Gastroesophageal sphincter (tissue), 2 donors: Measurements from ENCODE around the gene MAML2.

Experiments used
- POLR2A ChIP-seq, 2 donors: fragments of 450-650 bp; IDR thresholded peaks; one replicate each; pipeline ENCODE4 v1.6.1; 2017; ENCODE audit warnings: antibody characterized with exemption in 2 of 2, mild to moderate bottlenecking in 2 of 2, moderate library complexity in 1 of 2
- POLR2AphosphoS5 ChIP-seq: sonication (generic); formaldehyde crosslinking; IDR thresholded peaks from one replicate; pipeline ENCODE4 v1.6.1; 2017; ENCODE audit warnings: antibody characterized with exemption

GRCh38 chr11:95950905-95951304, 392.1 kb downstream of the MAML2 start:
- TF ChIP-seq POLR2A (IDR thresholded peaks at IDR 0.05) = no peak
- no peak for TF ChIP-seq POLR2AphosphoS5
